NCI-H1417 (cell line): ENCODE measurements around the gene GABRR3.
"Not testable (repeated sequence)": the region's sequence is repeated elsewhere in the genome, so short reads cannot be mapped to it uniquely, and the experiment has no call there.

ENCODE experiments used
- DNase-seq, 3 experiments: peaks; one replicate each; lab custom pipeline; 2025; lab: John Stamatoyannopoulos, UW

Gene GABRR3

DNA sequence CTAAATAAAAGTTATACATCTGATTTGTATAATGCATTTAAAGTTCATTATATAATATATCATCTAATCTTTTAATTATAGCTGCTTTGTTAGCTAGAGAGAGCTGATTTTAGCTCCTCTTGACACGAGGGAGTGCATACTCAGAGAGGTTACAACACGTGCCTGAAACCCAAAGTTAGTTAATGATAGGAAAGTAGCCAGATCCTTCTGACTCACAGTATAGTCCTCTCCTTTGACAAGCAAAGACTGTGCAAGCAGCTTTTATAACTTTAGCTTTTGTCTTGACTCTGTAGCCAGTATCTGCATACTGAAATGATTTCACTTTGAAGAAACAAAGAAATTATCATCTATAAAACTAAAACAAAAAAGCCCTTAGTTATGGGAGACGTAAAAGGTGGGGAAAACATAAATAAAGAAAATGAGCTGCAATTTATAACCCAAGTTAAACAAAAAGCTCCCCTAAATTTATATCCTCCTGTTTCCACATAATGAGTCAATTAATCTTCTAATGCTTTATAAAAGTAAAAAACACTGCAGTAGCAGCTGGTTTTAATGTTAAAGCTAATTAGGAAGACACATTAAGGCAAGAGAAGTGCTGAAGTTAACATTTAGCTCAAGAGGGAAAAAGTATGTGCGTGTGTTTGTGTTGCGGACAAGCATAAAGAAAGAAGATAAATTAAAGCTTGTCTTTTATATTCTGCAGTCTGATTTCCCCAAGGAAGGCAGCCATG is 13.1 kb downstream of the GABRR3 start:
- DNase-seq: peak in 2 of 3 experiments; percentile 7 to 56

DNA sequence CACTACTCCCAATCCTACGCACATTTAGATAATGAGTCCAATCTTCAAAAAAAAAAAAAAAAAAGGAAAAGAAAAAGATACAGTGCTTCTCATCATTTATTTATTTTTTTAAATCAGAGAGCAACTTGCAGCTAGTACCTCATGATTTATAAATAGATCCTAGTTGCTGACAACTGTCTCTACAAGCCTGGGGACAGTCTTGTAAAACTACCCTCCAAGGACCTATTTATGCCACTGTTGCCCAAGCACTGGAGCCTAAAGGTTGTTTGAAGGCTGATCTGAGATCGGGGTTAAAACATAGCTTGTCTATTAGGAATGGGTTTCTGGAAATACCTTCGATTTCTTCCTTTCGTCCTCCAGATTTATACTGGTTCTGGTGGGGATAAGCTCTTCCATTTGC is 14.7 kb downstream of the GABRR3 start:
- DNase-seq: no peak

DNA sequence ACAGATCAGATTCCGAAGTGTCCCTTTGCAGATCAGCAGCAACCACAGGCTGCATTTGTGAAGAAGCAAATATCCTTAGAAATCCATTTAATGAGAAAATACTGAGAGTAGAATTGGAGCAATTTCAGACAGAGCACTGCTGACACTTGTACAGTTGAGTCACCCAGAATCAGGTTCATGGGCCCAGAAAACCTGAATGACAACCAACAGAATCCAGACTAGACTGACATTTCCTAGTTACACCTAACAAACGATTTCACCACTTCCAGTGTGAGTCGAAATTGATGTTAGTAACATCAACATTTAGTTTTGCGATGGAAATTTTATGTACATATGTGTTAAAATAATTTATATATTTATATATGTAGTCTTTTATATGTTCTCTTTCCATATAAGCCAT is 16.8 kb downstream of the GABRR3 start:
- DNase-seq: no peak

DNA sequence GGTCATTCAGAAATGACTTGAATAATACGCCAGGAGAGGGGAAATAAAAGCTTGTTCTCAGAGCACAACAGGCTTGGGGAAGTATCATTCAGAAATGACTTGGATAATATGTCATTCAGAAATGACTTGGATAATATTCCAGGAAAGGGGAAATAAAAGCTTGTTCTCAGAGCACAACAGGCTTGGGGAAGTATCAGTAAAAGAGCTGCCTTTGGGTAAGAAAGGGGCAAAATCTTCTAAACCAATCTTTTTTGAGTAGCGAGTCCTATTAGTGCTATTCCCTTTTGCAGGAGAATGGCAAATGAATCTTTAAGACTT is 20.9 kb downstream of the GABRR3 start:
- no peak for DNase-seq

DNA sequence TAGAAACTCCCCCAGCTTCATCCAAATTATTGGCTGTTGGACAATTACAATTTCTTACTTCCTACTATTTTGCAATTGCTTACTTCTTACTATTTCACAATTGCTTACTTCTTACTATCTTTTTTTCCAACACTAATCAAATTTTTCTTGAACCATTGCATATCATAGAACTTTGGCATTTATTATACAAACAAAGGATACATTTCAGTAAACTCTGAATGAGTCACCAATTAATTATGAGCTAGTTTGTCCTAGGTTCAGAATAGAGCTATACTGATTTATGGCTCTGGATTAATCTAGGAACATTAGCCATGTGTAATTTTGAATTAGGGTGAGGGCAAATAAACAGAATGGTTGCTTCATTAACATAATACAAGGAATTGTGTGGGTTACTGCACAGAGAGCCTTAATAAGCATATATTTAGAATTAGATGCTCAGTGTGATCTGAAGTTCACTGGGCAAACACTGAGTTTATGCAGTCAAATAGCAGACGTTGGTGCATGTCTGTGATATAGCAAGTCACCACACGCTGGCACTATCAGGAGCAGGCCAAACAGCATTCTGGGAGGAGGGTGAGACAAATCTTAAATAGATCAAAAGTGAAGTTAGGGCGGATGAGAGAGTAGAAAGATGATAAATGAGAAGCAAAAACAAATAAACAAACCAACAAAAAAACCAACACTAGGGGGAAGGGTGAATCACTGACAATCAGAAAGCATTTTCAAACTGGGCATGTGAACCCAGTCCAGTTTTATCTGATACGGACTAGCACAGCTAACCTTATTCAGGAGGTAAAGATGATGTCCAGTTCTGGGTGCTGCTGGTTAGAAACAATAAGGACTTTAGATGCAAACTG is 21.5 kb downstream of the GABRR3 start:
- DNase-seq: peak in 1 of 3 experiments; percentile 56

DNA sequence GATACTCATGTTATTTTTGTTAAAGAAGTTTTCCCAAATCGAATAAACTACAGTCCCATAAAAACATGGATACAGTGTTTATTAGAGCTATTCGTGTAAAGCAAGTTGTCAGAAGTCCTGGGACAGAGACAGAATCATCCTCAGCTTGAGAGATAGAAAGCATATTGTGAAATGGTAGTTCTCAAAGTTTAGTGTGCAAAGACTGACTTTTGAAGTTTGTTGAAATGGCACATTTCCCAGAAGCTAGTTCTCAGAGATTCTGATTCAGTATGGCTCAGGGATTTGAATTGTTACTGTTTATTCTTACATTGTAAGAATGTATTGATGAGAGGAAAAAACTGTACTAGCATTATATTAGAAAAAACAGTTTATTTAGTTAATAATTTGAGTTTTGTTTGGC is 22.1 kb downstream of the GABRR3 start:
- DNase-seq: no peak

DNA sequence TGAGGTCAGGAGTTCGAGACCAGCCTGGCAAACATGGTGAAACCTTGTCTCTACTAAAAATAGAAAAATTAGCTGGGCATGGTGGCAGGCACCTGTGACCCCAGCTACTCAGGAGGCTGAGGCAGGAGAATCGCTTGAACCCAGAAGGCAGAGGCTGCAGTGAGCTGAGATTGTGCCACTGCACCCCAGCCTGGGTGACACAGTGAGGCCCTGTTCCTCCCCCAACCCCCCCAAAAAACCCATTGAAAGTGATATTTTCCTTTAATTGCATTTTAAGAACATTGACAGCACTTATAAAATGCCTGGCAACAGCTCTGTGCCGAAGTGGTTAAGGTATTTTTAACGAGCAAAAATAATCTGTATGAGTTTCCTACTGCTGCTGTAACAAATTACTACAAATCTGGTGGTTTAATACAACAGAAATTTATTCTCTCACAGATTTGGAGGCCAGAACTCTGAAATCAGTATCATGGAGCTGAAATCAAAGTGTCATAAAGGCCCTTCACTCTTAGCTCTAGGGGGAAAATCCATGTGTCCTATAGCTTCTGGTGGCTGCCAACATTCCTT is 24.1 kb downstream of the GABRR3 start:
- DNase-seq: not testable (repeated sequence)

DNA sequence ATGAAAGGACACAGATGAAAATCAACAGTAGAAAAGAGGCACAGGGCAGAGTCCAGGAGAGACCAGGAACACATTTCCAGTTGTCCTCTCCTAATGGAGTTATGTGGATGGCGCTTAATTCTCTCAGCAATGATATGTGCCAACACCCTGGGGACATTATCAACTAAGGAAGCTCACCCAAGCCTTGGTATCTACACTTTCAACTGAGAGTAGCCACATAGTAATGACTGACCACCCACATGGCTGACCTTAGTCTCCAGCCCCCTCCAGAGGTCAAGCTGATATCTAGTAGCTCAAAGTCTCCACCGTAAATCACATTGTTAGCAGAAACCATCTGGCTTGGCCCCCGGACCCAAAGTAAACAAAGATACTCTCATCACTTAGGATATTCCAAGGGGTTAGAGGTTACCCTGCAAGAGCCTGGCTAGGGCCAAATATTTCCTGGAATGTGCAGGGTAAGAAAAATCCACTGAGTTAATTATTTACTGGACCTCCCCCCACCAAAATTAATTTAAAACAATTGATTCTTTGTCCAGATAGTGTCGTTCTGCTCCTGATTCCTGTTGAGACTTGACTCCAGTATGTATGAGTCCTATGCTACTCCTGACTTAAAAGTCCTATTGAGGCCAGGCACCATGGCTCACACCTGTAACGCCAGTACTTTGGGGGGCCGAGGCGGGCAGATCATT is 24.8 kb downstream of the GABRR3 start:
- DNase-seq: no peak

DNA sequence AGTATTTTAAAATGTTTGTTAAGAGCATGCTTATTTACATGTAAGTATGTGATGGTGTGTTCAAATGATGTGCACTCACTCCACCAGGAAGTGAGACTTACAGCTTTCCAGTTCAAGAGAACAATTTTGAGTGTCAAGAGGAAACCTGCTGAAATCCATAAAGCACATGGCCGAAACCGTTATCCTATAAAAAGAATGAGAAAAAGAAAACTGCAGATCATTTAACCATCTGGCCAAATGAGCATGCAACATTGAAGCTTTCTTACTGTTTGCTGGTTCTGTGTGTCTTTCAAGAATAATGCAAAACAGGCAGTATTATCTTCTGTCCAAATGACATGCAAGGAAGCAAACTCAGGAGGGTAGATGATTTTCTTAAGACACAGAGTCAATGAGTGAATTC is 26.3 kb downstream of the GABRR3 start:
- no peak for DNase-seq

DNA sequence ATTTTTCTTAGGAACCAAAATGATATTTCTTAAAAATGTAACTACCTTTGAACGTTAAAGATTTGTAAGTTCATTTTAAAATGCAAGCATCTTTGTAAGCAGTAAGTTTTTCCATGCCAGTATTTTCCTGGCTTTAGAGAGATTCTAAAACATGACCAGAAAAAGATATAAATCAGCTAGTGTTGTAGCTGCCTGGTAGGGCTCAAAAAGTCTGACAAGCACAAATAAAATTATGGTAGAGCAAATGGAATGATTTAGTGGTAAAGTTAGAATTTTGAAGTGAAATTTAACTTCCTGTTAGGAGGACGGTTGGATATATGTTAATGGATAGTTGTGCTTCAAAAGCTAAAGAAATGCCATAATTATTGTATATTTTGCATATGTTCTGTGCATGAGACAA is 29.7 kb downstream of the GABRR3 start:
- no peak for DNase-seq

DNA sequence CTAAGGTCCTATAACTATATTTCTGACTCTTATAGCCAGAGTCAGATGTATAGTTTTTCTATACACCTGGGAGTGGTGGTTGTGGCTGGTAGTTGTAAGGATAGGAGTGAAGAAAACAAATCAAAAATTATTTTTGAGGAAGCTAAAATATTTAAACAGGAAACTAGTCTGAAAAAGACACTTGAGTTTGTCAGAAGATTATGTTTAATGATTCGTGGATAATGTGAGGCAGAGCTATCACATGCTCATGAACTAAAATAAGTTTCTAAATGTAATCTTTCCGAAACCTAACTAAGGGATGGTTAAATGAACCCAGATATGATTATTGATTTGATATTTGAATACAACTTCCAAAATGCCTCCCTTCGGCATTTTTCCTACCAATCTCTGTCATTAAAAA is 30.4 kb downstream of the GABRR3 start:
- DNase-seq: no peak

DNA sequence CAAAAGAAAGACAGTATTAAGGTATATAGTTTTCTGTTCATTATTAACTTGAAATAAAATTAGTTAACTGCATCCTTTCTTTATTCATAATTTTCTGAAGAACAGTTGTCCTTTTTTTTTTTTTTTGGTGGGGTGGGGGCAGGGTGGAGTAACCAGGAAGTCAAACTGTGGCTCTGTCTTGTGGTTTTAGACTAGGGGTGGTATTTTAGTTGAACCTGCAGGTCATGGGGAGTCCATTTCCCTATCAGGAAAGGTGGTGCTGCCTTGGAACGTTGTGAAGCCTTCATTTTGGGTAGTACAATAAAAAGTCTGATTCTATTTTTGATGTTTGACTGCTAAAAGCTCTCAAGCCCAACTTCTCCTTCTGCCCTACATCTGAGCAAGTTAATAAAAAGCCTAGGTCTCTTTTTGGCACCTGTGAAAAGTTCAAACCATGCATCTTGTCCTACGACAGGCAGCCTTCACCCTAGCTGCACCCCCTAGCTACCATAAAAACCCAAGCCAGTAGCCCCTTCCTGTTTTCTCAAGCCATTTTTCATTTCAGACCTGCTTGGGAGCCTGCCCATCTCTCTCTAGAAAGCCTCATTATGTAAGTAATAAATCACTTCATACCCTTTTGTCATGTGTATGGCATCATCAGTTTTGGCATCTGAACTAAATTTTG is 31.7 kb downstream of the GABRR3 start:
- no peak for DNase-seq

DNA sequence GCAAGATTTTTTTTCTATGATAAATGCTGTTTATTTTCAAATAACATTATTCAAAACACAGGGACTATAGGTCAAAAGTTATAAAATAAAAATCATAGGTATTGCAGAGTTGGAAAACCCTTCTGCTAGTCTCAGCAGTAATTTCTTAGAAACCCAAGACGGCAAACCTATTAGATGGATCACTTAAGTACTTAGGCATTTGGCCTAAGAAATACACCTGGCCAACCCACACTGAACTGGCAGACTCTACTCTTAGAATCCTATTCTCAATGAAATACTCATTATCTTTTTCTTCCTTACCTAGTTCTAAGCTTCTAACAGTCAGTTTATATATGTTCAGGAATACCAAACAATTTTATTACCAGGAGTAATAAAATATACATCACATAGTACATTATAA is 32.4 kb downstream of the GABRR3 start:
- no peak for DNase-seq

DNA sequence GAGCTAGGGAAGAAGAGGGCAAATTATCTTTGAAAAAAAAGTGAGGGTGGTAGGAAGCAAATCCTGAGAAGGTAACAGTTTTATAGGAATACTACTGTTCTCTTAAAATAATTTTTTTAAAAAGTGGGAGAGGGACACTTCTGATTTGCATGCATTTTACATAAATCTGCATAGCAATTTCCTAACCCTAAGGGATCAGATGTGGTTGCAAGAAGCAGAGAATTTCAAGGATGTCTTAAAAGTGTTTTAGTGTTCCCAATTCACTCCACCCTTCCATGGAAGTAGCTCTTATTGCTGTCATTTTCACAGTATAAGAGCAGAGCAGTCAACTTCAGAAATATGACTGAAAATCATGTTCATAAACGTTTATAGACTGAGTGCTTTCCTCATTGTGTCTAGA is 35.1 kb downstream of the GABRR3 start:
- no peak for DNase-seq

DNA sequence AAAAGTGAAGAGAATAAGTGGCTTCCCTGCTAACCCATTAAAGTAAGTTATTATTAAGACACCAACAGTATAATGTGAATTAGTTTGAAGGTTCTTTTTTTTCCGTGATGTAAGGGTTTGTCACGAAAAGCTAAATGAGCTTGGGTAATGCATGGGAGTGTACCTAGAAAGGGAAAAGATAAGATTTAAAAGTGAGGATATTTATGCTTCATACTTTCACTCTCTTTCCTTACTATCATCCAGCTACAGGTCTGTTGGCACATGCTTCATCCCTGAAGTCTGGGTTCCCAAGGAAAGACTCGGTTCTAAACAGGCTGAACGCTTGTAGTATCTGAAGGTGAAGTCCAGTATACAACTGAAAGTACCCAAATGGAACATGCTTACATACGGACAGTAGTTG is 36.0 kb downstream of the GABRR3 start:
- no peak for DNase-seq

DNA sequence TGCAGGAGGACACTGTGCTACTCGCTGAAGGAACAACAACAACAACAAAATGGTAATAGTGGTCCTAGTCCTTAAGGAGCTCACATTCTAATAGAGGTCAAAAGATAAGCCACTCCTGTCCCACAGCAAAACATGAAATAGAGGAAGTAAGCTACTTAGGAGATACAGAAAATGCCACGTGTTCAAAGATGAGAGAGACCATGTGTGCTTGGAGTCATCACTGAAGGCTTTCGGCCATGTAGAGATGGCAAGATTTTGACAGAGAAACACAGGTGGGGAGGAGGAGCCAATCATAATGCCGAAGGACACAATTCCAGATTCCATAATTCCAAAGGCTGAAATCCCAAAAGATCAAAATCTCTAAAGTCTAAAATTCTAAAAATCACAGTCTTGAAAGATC is 38.1 kb downstream of the GABRR3 start:
- no peak for DNase-seq

DNA sequence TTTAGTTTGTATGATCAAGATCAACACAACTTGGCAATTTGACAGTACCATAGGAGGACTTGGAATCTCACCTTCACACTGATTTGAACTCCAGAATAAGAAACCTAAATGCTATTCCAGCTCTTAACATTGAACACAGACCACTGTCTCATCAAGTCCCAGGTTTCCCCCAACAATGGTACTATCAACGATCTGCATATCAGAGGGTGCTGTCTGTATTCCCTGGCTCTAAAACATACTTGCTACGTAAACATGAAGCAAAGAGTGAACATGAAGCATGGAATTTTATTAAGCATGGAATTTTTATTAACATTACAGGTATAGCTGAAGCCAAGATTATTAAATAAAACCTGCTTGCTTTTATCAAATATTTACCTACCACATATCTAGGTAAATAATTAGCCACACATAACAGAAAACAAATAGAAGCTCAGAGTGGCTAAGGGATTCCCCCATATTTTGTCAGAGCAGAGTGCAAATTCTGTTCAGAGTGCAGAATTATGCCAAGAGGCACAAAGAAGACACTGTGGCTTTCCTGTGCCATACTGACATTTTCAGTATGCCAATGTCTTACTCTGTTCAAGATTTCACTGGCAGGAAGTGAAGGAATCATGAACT is 40.7 kb downstream of the GABRR3 start:
- DNase-seq: no peak

DNA sequence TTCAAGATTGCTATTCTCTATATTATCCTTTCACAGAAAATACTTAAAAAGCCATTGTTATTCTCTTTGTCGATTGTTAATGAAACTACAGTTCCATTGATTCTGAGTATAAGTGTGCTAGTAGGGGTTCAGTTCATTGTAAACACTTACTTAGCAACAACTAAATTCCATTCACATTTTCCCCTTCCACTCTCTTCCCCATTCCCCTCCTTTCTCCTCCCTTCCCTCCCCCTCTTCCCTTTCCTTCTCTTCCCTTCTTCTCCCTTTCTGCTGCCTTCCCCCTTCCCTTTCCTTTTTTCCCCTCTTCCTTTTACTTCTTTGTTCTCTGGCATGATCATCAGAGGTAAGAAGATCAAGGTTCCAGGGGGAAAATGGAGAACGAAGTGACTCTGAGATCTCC is 41.6 kb downstream of the GABRR3 start:
- DNase-seq: no peak

DNA sequence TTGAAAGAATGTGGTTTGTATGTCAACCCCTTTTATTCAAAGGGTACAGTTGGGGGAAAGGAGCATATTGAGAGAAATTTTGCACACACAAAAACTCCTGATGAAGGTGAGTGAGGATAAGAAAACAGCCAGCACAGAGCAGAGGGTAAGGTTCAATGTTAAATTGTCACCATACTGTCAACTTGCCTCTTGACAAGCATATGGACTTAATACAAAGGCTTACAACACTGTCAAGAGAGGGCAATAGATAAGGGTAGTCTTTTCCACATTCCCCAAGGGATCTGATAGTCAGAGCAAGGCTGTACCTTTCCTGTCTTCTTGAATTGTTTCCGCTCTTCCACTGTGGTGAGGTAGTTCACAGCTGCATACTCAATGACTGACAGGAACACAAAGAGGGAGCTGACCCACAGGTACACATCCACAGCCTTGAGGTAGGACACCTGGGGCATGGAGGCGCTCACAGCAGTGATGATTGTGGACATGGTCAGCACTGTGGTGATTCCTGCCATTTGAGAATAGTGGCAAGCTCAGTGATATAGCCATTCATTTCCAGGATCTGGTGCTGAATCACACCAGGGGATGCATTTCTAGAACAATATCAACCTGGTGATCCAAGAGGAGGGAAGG is 42.5 kb downstream of the GABRR3 start:
- peak in 1 of 3 experiments; percentile 28 for DNase-seq

DNA sequence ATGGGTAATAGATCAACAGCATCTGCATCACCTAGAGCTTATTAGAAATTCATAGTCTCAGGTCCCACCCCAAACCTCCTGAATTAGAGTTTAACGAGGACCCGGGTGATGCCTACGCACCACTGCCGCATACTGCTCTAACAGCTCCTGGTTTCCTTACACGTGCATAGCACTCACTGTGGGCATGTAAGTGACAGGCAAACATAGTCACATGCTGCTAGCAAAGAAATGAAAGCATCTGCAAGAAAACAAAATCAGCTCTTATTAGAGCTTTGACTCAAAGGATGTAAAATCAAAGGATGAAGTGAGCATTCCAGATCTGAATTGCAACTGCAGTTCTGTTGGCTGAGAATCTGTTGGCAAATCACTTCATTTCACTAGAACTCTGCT is 43.8 kb downstream of the GABRR3 start:
- no peak for DNase-seq

DNA sequence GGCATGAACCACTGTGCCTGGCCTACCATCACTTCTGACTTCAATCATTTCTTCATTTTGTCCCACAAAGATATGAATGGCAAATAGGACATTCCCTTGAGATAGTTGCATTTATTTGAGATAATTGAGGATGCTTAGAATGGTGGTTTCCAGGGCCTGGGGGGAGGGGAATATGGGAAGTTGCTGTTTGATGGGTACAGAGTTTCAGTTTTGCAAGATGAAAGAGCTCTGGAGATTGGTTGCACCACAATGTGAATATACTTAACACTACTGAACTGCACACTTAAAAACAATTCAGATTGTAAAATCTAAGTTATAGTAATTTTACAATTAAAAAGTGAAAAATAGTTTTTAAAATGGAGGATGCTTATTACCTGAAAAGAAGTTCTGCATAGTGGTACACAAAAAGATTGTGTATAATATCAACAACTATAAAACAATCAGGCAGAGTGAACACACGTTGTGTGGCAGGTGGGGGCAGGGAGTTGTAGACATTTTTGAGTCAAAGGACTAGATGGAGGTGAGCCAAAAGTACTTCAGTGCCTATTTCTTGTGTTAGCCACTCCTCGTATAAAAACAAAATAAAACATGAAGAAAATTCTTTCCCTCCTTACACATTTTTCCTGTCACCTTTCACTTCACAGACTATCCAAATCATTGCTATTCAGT is 44.4 kb downstream of the GABRR3 start:
- DNase-seq: no peak
